Uterus (tissue), 4 donors: Measurements from ENCODE around the gene SLC7A4. TPM values are rescaled to one million over a fixed set of nuclear protein-coding genes. Genes with fewer than 3 reads are reported as not detected.

Source experiments
- DNase-seq, 2 donors: peaks; one replicate each; pipeline ENCODE4 v3.0.0-alpha.2; 2019 to 2020
- H3K27ac ChIP-seq, 2 donors: fragments of 200-600 bp; sonication (generic); 1 replicate in 1 of 2; 2 replicates in 1 of 2; pipeline ENCODE4 v1.5.1; 2016 to 2018
- H3K27me3 ChIP-seq, 2 donors: fragments of 200-600 bp; sonication (generic); one replicate each; pipeline ENCODE4 v1.5.1; 2018 to 2019; ENCODE audit warnings: control low read depth in 1 of 2
- H3K36me3 ChIP-seq, 2 donors: fragments of 200-600 bp; sonication (generic); one replicate each; pipeline ENCODE4 v1.5.1; 2019; ENCODE audit warnings: control low read depth in 1 of 2
- H3K4me1 ChIP-seq, 2 donors: fragments of 200-600 bp; sonication (generic); one replicate each; pipeline ENCODE4 v1.5.1; 2018 to 2019; ENCODE audit warnings: control low read depth in 1 of 2
- H3K4me3 ChIP-seq, 2 donors: fragments of 200-600 bp; sonication (generic); 1 replicate in 1 of 2; 2 replicates in 1 of 2; pipeline ENCODE4 v1.5.1; 2018 to 2019; ENCODE audit warnings: mild to moderate bottlenecking in 1 of 2
- H3K9me3 ChIP-seq, 2 donors: fragments of 200-600 bp; sonication (generic); one replicate each; pipeline ENCODE4 v1.5.1; 2019; ENCODE audit warnings: control low read depth in 1 of 2
- POLR2A ChIP-seq, 2 donors: fragments of 450-650 bp; IDR thresholded peaks; one replicate each; pipeline ENCODE4 v1.6.1; 2016; ENCODE audit warnings: antibody characterized with exemption in 2 of 2, mild to moderate bottlenecking in 1 of 2, moderate library complexity in 1 of 2
- intact Hi-C: fragments of 100-400 bp; cut with DNase I; formaldehyde crosslinking; loops from one replicate; pipeline ENCODE4 v1.15.1; 2023; ENCODE audit warnings: low total_unique reads
- total RNA-seq, 4 donors: library from RNA; depleted of rRNA in 3 of 4; stranded (reverse); fragments of >200 nt in 3 of 4; gene quantifications; one replicate each; pipeline versions ENCODE4 v1.1.0 to v1.2.4, GENCODE V29; 2014 to 2023
- TF ChIP-seq, protein P1 (sequence below), 4 experiments: fragments of 200-600 bp in 2 of 4; fragments of 450-650 bp in 2 of 4; sonication (generic) in 2 of 4; IDR thresholded peaks; one replicate each; pipeline ENCODE4 v1.5.1; 2016 to 2019; ENCODE audit warnings: antibody characterized with exemption in 4 of 4, mild to moderate bottlenecking in 2 of 4, moderate library complexity in 1 of 4
- donor health status: DM: yes; HTN: yes; CAD: no.

Gene SLC7A4
- total RNA-seq, 4 donors from 2014 or later: 0.35 to 7.9 (median 0.43) TPM; not detected in 1

- Histone ChIP-seq H3K4me1 (peaks cover 0 to 13% of the 10 kb centered on the region in 2 donors), H3K27ac (no peak overlapping the region), H3K4me3 (no peak overlapping the region), H3K27me3 (no peaks in the 10 kb centered on the region), H3K9me3 (no peaks in the 10 kb centered on the region), H3K36me3 (no peaks in the 10 kb centered on the region)
- TF ChIP-seq, protein P1, sequence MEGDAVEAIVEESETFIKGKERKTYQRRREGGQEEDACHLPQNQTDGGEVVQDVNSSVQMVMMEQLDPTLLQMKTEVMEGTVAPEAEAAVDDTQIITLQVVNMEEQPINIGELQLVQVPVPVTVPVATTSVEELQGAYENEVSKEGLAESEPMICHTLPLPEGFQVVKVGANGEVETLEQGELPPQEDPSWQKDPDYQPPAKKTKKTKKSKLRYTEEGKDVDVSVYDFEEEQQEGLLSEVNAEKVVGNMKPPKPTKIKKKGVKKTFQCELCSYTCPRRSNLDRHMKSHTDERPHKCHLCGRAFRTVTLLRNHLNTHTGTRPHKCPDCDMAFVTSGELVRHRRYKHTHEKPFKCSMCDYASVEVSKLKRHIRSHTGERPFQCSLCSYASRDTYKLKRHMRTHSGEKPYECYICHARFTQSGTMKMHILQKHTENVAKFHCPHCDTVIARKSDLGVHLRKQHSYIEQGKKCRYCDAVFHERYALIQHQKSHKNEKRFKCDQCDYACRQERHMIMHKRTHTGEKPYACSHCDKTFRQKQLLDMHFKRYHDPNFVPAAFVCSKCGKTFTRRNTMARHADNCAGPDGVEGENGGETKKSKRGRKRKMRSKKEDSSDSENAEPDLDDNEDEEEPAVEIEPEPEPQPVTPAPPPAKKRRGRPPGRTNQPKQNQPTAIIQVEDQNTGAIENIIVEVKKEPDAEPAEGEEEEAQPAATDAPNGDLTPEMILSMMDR (IDR thresholded peaks at IDR 0.05): no peak
- TF ChIP-seq POLR2A (IDR thresholded peaks at IDR 0.05): no peak
- intact Hi-C loops: no loop called here
- DNase-seq: no peak
Measured at GRCh38 chr22:20996598-20997535, 35.5 kb downstream of the SLC7A4 start.

GRCh38 chr22:20996031-20996410, 36.3 kb downstream of the SLC7A4 start:
- Histone ChIP-seq H3K27me3 (no peaks in the 10 kb centered on the region), H3K27ac (no peak overlapping the region), H3K4me1 (peaks cover 0 to 13% of the 10 kb centered on the region in 2 donors), H3K9me3 (no peaks in the 10 kb centered on the region), H3K36me3 (no peaks in the 10 kb centered on the region), H3K4me3 (no peak overlapping the region)
- DNase-seq: no peak
- intact Hi-C loops: no loop called here
- no peak for TF ChIP-seq POLR2A (IDR thresholded peaks at IDR 0.05)
- TF ChIP-seq, protein P1 (IDR thresholded peaks at IDR 0.05): no peak

DNA sequence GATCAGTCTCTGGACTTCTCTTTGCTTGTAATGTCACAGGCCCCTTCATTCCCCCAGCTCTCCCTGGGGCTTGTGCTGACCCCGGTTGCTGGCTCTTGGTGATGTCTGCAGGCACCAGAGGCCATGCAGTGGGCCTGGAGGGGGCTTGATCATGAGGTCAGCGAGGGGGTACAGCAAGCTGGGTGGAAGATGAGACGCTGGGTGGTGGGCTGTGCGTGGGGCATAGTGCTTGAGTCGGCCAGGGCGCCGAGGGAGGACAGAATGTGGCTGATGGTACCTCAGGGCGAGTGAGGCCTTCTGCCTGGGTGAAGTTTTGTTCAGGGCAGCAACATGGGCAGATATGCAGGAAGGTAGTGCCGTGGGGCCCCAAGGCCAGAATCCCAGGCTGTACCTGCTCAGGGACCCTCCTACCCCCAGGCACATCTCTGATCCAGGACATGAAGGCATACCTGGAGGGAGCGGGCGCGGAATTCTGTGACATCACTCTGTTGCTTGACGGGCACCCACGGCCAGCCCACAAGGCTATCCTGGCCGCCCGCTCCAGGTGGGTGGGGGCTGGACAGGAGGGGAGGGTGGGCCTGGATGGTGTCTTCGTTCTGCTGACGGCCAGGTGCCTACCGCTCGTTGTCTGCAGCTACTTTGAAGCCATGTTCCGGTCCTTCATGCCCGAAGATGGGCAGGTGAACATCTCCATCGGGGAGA, 36.9 kb downstream of the SLC7A4 start:
- H3K36me3 ChIP-seq: no peaks in the 10 kb centered on the region
- H3K27me3 ChIP-seq: no peaks in the 10 kb centered on the region
- H3K4me3 ChIP-seq: no peak overlapping the region
- no peaks in the 10 kb centered on the region for H3K9me3 ChIP-seq
- intact Hi-C loops: no loop called here
- no peak overlapping the region for H3K27ac ChIP-seq
- TF ChIP-seq, protein P1 (IDR thresholded peaks at IDR 0.05): no peak
- TF ChIP-seq POLR2A (IDR thresholded peaks at IDR 0.05): no peak
- no peak for DNase-seq
- peaks cover 0 to 8% of the 10 kb centered on the region in 2 donors for H3K4me1 ChIP-seq

- H3K4me1 ChIP-seq: peaks cover 0 to 2% of the 10 kb centered on the region in 2 donors
- H3K36me3 ChIP-seq: no peaks in the 10 kb centered on the region
- H3K4me3 ChIP-seq: no peak overlapping the region
- no peaks in the 10 kb centered on the region for H3K9me3 ChIP-seq
- DNase-seq: no peak
- TF ChIP-seq, protein P1 (IDR thresholded peaks at IDR 0.05): no peak
- TF ChIP-seq POLR2A (IDR thresholded peaks at IDR 0.05): no peak
- no peak overlapping the region for H3K27ac ChIP-seq
- intact Hi-C loops: no loop called here
- no peaks in the 10 kb centered on the region for H3K27me3 ChIP-seq
Measured at GRCh38 chr22:20994902-20995241, 37.5 kb downstream of the SLC7A4 start.
